Upper lobe of left lung (tissue), 4 donors: ENCODE measurements around the gene GPR87.

Experiments used
- CTCF ChIP-seq, 6 experiments: fragments of 450-650 bp in 4 of 6; fragments of 200-600 bp in 2 of 6; sonication (generic) in 2 of 6; IDR thresholded peaks; one replicate each; pipeline ENCODE4 v1.5.1; 2016 to 2019; ENCODE audit warnings: antibody characterized with exemption in 6 of 6
- EP300 ChIP-seq, 4 donors: sonication (generic); formaldehyde crosslinking; IDR thresholded peaks; one replicate each; pipeline ENCODE4 v1.5.1; 2017; ENCODE audit warnings: antibody characterized with exemption in 4 of 4, control low read depth in 2 of 4
- POLR2A ChIP-seq, 4 donors: fragments of 450-650 bp; IDR thresholded peaks; one replicate each; pipeline ENCODE4 v1.5.1; 2016 to 2017; ENCODE audit warnings: antibody characterized with exemption in 4 of 4, mild to moderate bottlenecking in 2 of 4

- TF ChIP-seq CTCF (IDR thresholded peaks at IDR 0.05) (no peak), POLR2A (IDR thresholded peaks at IDR 0.05) (no peak), EP300 (IDR thresholded peaks at IDR 0.05) (no peak)
Observed at GRCh38 chr3:151328298-151328995, 11.8 kb upstream of the GPR87 start.
